Inferior parietal cortex (tissue), 1 donor: Measurements from ENCODE around the gene OR14J1.
"Not testable (repeated sequence)": the region's sequence is repeated elsewhere in the genome, so short reads cannot be mapped to it uniquely, and the experiment has no call there.

ENCODE experiments used
- DNase-seq: peaks from one replicate; pipeline ENCODE4 v3.0.0-alpha.2; 2016; ENCODE audit errors: extremely low spot score

OR14J1 gene

DNA sequence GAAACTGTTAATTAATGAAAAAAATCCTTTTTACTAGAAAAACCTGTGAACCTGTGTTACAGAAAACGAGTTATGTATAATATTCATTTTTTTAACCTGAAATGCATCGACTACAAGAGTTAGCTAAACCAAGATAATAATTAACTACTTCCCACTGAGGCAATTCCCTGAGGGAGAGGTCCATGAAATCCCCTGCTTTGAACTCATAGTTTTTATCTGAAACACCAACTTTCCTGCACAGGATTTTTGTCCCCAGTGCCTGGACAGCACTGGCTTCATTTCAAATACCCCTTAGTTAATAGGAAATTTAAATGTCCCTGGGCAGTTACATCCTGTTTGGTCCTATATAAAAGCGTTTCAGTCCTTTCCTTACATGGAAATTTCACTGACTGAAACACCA is at the start of gene OR14J1:
Gene OR14J1, plus strand, starts transcription at position 386 of the 400 bp plus-strand sequence. CDS start 4,989 bp downstream, outside the sequence.
- DNase-seq, result no peak

GRCh38 chr6:29251736-29252135 is 49.8 kb upstream of the OR14J1 start:
- no peak for DNase-seq

DNA sequence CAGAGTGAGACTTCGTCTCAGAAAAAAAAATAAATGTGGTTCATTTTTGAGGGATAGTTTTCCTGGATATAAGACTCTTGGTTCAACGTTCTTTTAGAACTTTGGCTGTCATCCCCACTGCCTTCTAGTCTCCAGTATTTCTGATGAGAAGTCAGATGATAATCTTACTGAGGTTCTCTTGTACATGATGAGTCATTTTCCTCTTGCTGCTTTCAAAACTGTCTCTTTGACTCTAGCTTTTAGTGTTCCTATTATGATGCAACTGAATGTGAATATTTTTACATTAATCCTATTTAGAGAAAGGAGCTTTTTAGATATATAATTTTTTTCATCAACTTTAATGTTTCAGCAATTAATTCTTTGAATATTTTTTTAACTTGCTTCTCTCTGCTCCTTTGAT is 46.0 kb upstream of the OR14J1 start:
- DNase-seq, result no peak

GRCh38 chr6:29259721-29260120 is 41.8 kb upstream of the OR14J1 start:
- no peak for DNase-seq

- DNase-seq, result no peak
Observed at GRCh38 chr6:29263001-29263400, 38.5 kb upstream of the OR14J1 start.

DNA sequence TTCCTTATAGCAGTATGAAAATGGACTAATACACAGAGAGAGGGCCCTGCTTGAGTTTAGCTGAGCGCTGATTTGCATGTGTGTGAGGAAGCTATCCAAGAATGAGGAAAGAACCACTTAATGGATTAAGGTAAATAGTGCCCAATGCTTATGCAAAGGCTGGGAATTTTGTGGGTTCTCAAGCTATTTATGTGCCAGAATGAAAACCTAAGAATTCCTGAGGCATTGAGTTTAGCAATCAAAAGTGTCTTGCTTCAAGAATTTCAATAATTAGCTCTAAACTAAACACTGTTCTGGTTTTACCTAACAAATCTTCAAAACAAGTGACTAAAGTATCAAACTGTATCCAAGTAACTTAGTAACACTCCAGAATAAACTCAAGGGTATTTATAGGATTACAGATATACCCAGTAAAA is 7.0 kb upstream of the OR14J1 start:
- no peak for DNase-seq

- DNase-seq, result no peak
Observed at GRCh38 chr6:29295181-29295585, 6.3 kb upstream of the OR14J1 start.

DNA sequence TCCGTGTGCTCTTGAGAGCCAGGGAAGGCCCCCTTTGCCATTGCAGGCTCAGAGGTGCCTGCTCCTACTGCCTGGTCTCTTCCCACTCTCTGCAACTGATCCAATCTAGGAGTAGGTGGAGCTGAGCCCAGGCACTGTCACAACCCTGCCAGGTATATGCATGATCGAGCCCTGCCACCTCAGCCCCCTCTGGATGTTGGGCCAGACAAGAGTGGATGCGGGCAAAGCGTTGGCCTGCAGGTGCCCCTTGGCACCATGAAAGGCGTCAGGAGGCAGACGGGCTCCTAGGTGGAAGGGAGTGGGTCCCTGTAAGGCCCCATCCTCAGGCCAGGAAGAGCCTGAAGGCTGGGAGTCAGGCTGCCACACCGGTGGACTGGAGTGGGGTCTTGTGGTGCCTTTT is 5.9 kb upstream of the OR14J1 start:
- DNase-seq, result no peak

GRCh38 chr6:29319931-29320330 is 18.4 kb downstream of the OR14J1 start:
- DNase-seq, result no peak

DNA sequence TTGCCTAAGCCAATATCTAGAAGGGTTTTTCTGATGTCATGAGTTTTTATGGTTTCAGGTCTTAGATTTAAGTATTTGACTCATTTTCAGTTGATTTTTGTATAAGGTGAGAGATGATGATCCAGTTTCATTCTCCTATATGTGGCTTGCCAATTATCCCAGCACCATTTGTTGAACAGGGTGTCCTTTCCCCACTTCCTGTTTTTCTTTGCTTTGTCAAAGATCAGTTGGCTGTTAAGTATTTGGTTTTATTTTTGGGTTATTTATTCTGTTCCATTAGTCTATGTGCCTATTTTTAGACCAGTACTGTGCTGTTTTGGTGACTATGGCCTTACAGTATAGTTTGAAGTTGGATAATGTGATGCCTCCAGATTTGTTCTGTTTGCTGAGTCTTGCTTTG is 21.8 kb downstream of the OR14J1 start:
- not testable (repeated sequence) for DNase-seq

GRCh38 chr6:29325777-29326176 is 24.3 kb downstream of the OR14J1 start:
- no peak for DNase-seq

- DNase-seq, result no peak
Observed at GRCh38 chr6:29332676-29333075, 31.2 kb downstream of the OR14J1 start.

DNA sequence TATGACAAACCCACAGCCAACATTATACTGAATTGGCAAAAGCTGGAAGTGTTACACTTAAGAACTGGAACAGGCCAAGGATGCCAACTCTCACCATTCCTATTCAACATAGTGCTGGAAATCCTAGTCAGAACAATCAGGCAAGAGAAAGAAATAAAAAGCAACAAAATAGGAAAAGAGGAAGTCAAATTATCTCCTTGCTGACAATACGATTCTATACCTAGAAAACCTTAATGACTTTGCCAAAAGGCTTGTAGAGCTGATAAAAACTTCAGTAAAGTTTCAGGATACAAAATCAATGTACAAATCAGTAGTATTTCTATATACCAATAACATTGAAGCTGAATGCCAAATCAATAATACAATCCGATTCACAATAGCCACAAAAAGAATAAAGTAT is 34.8 kb downstream of the OR14J1 start:
- DNase-seq, result no peak

GRCh38 chr6:29345380-29345779 is 43.9 kb downstream of the OR14J1 start:
- DNase-seq, result no peak

GRCh38 chr6:29349348-29349747 is 47.8 kb downstream of the OR14J1 start:
- DNase-seq, result not testable (repeated sequence)

DNA sequence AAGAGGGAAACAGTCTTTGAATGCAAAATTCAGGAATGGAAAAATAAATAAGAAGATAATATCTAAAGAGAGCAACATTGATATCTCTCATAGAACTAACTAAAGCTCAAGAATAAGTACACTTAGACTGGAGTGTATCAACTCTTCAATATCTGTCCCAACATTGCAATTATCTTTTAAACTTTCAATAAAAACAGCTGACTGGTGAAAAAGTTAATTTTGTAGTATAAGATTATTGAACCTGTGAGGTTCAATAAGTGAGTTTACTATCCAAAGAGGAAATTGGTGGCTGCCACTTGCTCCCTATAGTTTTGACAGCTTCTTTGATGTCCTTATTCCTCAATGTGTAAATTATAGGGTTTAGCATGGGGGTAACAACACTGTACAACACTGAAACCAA is 53.5 kb downstream of the OR14J1 start:
- no peak for DNase-seq

DNA sequence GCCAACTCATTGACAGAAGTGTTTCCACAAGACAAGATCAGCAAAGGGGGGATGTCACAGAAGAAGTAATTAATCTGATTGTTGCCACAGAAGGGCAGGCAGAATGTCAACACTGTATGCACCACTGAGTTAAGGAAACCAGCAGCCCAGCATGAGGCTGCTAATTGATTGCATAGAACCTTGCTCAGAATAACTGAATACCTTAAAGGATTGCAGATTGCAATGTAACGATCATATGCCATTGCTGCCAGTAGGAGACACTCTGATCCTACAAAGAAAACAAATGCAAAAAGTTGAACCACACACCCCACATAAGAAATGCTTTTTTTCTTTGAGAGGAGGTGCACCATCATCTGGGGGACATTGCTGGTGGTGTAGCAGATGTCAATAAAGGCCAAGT is 54.1 kb downstream of the OR14J1 start:
- no peak for DNase-seq
